ENCODE data around the gene EPB41L5.

The EPB41L5 gene

GRCh38 chr2:120204945-120205670 lies 192.2 kb downstream of the EPB41L5 start:
- no peak for DNase-seq

GRCh38 chr2:120206022-120206581 lies 193.2 kb downstream of the EPB41L5 start:
- no peak for DNase-seq

- no peak for DNase-seq
Observed at GRCh38 chr2:120208381-120209353, 195.8 kb downstream of the EPB41L5 start.

GRCh38 chr2:120209427-120210269 lies 196.8 kb downstream of the EPB41L5 start:
- no peak for DNase-seq

GRCh38 chr2:120210270-120210693 lies 197.4 kb downstream of the EPB41L5 start:
- no peak for DNase-seq

- DNase-seq, result no peak
Observed at GRCh38 chr2:120218181-120218580, 205.3 kb downstream of the EPB41L5 start.

- DNase-seq, result no peak
Observed at GRCh38 chr2:120219291-120219690, 206.4 kb downstream of the EPB41L5 start.

GRCh38 chr2:120219766-120220165 lies 206.9 kb downstream of the EPB41L5 start:
- DNase-seq, result no peak

- no peak for DNase-seq
Observed at GRCh38 chr2:120220756-120221155, 207.9 kb downstream of the EPB41L5 start.

- DNase-seq, result no peak
Observed at GRCh38 chr2:120221616-120222015, 208.7 kb downstream of the EPB41L5 start.

GRCh38 chr2:120222186-120223033 lies 209.5 kb downstream of the EPB41L5 start:
- no peak for DNase-seq

- DNase-seq, result peak; percentile 62
Observed at GRCh38 chr2:120223034-120223912, 210.4 kb downstream of the EPB41L5 start, which contains the start of gene TMEM185B. Gene TMEM185B (minus strand): TSS chr2:120223400. CDS start chr2:120222976, 424 bp downstream.

GRCh38 chr2:120224256-120224655 lies 211.4 kb downstream of the EPB41L5 start:
- DNase-seq, result no peak

GRCh38 chr2:120224735-120225548 lies 212.1 kb downstream of the EPB41L5 start:
- no peak for DNase-seq

GRCh38 chr2:120225549-120226065 lies 212.7 kb downstream of the EPB41L5 start:
- DNase-seq, result no peak

GRCh38 chr2:120226316-120226715 lies 213.4 kb downstream of the EPB41L5 start:
- DNase-seq, result no peak

- DNase-seq, result no peak
Observed at GRCh38 chr2:120227111-120227991, 214.5 kb downstream of the EPB41L5 start.

- no peak for DNase-seq
Observed at GRCh38 chr2:120228503-120228902, 215.6 kb downstream of the EPB41L5 start.

Measured in NCI-H2107 (cell line).